HepG2 (cell line): Measurements from ENCODE around the gene SMYD5. TPM values are rescaled to one million over a fixed set of nuclear protein-coding genes. Genes with fewer than 3 reads are reported as not detected.
A peak's percentile ranks its signal among the peaks of the same experiment; 100 is the strongest.

ENCODE experiments used
- AHDC1 ChIP-seq: sonication (generic); formaldehyde crosslinking; IDR thresholded peaks from 2 replicates; pipeline ENCODE4 v1.5.1; 2020; ENCODE audit warnings: mild to moderate bottlenecking, missing genetic modification reagents, borderline replicate concordance
- ARID4A ChIP-seq: sonication (generic); formaldehyde crosslinking; IDR thresholded peaks from 2 replicates; pipeline ENCODE4 v1.5.0; 2020; ENCODE audit warnings: mild to moderate bottlenecking, missing genetic modification reagents, borderline replicate concordance
- CHD4 ChIP-seq: fragments of 200-600 bp; sonication (generic); IDR thresholded peaks from 2 replicates; pipeline ENCODE4 v1.7.0; 2017; ENCODE audit warnings: mild to moderate bottlenecking, low read length, borderline replicate concordance
- CSRNP1 ChIP-seq: sonication (generic); formaldehyde crosslinking; IDR thresholded peaks from 2 replicates; pipeline ENCODE4 v1.8.1; 2023; ENCODE audit warnings: mild to moderate bottlenecking, missing genetic modification reagents
- HOXA5 ChIP-seq: sonication (generic); formaldehyde crosslinking; IDR thresholded peaks from 2 replicates; pipeline ENCODE4 v1.4.0; 2020; ENCODE audit warnings: missing genetic modification reagents
- ISL2 ChIP-seq: sonication (generic); formaldehyde crosslinking; IDR thresholded peaks from 2 replicates; pipeline ENCODE4 v1.5.0; 2020; ENCODE audit warnings: missing genetic modification reagents
- TFDP2 ChIP-seq: sonication (generic); formaldehyde crosslinking; IDR thresholded peaks from 2 replicates; pipeline ENCODE4 v1.4.0; 2020; ENCODE audit warnings: missing genetic modification reagents
- ZFP36L2 ChIP-seq: sonication (generic); formaldehyde crosslinking; IDR thresholded peaks from 2 replicates; pipeline ENCODE4 v1.4.0; 2020; ENCODE audit warnings: missing genetic modification reagents
- ZNF281 ChIP-seq: sonication (generic); formaldehyde crosslinking; IDR thresholded peaks from 2 replicates; pipeline ENCODE4 v1.4.0; 2020; ENCODE audit warnings: missing genetic modification reagents, borderline replicate concordance
- ZNF430 ChIP-seq: sonication (generic); formaldehyde crosslinking; IDR thresholded peaks from 2 replicates; pipeline ENCODE4 v1.9.0; 2021; ENCODE audit warnings: mild to moderate bottlenecking, missing genetic modification reagents
- ZNF850 ChIP-seq: sonication (generic); formaldehyde crosslinking; conservative IDR thresholded peaks from 2 replicates; pipeline ENCODE4 v1.9.0; 2021; ENCODE audit warnings: mild to moderate bottlenecking, missing genetic modification reagents
- polyA plus RNA-seq, 8 experiments: library from polyadenylated mRNA; depleted of rRNA in 3 of 8; stranded (reverse) in 7 of 8; unstranded in 1 of 8; fragments of >200 nt; fragmentation: Illumina TruSeq in 4 of 8; extraction: Trizol in 4 of 8; gene quantifications; 2 replicates each; pipeline versions ENCODE4 v1.2.1 to v1.2.3, GENCODE V29; 2011 to 2016; ENCODE audit warnings: low read depth in 4 of 8, missing spikeins in 1 of 8, mixed read lengths in 1 of 8; ENCODE audit not compliant: insufficient read depth in 1 of 8
- total RNA-seq, 5 experiments: library from RNA; depleted of rRNA; stranded (reverse); fragments of >200 nt; fragmentation: Illumina TruSeq; extraction: Trizol; gene quantifications; 2 replicates each; pipeline ENCODE4 v1.2.3, GENCODE V29; 2016; ENCODE audit warnings: low read depth in 1 of 5

Gene SMYD5
- total and polyA plus RNA-seq, 2 of the 13 experiments (the other 11 are each of a cell fraction or from before 2014, with no cell fraction given): 55.8 to 70.4 TPM

GRCh38 chr2:73214120-73215035, at the start of gene SMYD5 (continued):
- TF ChIP-seq AHDC1 (CRISPR knock-in tag) (peak; percentile 56; the same call in 1 of the 2 replicates), ZNF430 (CRISPR knock-in tag) (peak; percentile 85), CHD4 (no peak), ZFP36L2 (CRISPR knock-in tag) (no peak; the same call in 1 of the 2 replicates), TFDP2 (peak; percentile 41), ZNF850 (CRISPR knock-in tag) (peak; percentile 93; the same call in 1 of the 2 replicates), HOXA5 (peak; percentile 72), ZNF281 (CRISPR knock-in tag) (peak; percentile 8; the same call in 1 of the 2 replicates), ARID4A (CRISPR knock-in tag) (peak; percentile 99), CSRNP1 (peak; percentile 85; the same call in 1 of the 2 replicates), ISL2 (CRISPR knock-in tag) (peak; percentile 66; the same call in 1 of the 2 replicates)
